IPS-15b (cell line): ENCODE measurements around the gene C10orf143.
A peak's percentile ranks its signal among the peaks of the same experiment; 100 is the strongest.
"Not testable (repeated sequence)": the region's sequence is repeated elsewhere in the genome, so short reads cannot be mapped to it uniquely, and the experiment has no call there.

Source experiments
- H3K27me3 ChIP-seq: one replicate; pipeline ENCODE4 v1.6.1; 2013; ENCODE audit warnings: low read length; ENCODE audit not compliant: control insufficient read depth, insufficient read depth
- H3K36me3 ChIP-seq: one replicate; pipeline ENCODE4 v1.6.1; 2013; ENCODE audit warnings: low read length; ENCODE audit not compliant: control insufficient read depth, insufficient read depth
- H3K4me1 ChIP-seq: one replicate; pipeline ENCODE4 v1.6.1; 2013; ENCODE audit warnings: mild to moderate bottlenecking, low read length; ENCODE audit not compliant: control insufficient read depth, insufficient read depth
- H3K4me3 ChIP-seq: one replicate; pipeline ENCODE4 v1.5.1; 2013; ENCODE audit warnings: low read depth, low read length
- H3K9ac ChIP-seq: one replicate; pipeline ENCODE4 v1.6.1; 2013; ENCODE audit warnings: low read depth, mild to moderate bottlenecking, low read length
- H3K9me3 ChIP-seq: one replicate; pipeline ENCODE4 v1.6.1; 2013; ENCODE audit warnings: mild to moderate bottlenecking, low read length; ENCODE audit not compliant: control insufficient read depth, insufficient read depth

The C10orf143 gene

DNA sequence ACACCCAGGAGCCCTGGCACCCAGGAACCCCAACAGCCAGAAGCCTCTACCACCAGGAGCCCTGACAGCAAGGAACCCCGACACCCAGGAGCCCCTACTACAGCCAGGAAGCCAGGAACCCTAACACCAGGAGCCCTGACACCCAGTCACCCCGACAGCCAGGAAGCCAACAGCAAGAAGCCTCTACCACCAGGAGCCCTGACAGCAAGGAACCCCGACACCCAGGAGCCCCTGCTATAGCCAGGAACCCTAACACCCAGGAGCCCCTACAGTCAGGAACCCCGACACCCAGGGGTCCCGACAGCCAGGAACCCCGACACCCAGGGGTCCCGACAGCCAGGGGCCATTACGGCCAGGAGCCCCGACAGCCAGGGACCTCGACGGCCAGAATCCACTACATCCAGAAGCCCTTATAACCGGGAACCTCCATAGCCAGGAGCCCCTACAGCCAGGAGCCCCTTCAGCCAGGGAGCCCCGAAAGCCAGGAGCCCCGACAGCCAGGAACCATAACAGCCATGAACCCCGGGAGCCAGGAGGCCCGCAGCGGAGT is 25.1 kb upstream of the C10orf143 start:
- Histone ChIP-seq H3K4me1 (peaks cover 3% of the 10 kb centered on the region), H3K36me3 (no peaks in the 10 kb centered on the region), H3K27me3 (no peaks in the 10 kb centered on the region), H3K9ac (no peak overlapping the region), H3K4me3 (peak overlapping the region; percentile 52), H3K9me3 (no peaks in the 10 kb centered on the region)

DNA sequence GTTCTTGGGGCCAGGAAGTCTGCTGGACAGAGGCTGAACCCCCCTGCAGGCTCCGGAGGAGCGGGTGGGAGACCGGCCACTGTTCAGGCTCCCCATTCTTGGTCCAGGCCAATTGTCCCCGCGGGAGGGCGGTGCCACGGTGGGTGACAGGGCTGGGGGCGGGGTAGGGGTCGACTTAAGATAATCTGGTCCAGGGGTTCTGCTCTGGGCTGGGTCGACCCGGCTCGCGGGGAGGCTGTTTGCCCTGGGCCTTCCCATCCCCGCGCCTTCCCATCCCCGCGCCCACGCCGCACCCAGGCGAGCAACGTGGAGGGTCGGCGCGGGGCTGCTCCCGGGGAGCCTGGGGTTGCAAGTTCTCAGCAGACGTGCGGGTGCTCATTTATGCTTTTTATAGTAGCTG is 18.3 kb upstream of the C10orf143 start:
- Histone ChIP-seq H3K9me3 (no peaks in the 10 kb centered on the region), H3K27me3 (peaks cover 2% of the 10 kb centered on the region), H3K4me1 (peaks cover 3% of the 10 kb centered on the region), H3K36me3 (no peaks in the 10 kb centered on the region), H3K4me3 (no peak overlapping the region), H3K9ac (no peak overlapping the region)

DNA sequence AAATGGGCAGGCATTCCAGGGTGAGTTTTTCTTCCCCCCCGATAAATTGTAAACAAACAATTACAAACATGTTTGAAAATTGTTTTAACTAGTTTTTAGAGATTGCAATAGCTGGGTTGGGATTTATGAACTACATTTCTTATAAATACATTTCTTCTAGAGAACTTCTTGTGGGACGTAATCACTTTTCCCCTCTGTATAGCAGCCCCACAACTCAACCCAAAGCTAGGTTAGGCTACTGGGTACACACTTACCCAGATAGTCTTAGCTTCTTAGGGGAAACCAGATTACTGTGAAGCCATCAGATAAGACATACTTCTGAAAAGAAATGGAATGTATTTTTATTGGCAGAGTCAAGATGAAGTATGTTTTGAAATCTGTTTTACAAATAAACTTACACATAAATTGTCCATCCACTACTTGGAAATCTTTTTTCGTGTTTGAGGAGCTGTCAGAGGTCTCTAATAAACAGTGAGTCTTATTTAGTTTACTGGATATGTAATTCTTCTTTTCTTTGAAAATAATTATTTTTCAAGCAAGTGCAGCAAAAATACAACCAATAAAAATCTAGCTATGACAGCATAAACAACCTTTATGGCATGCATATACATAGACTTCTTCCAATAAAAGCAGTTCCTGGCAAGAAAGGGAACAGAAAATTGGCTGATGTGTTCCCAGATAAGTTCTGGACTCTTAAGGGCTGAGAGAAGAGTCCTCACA is 17.6 kb upstream of the C10orf143 start:
- Histone ChIP-seq H3K9ac (no peak overlapping the region), H3K36me3 (no peaks in the 10 kb centered on the region), H3K4me3 (no peak overlapping the region), H3K9me3 (no peaks in the 10 kb centered on the region), H3K27me3 (peaks cover 2% of the 10 kb centered on the region), H3K4me1 (peaks cover 3% of the 10 kb centered on the region)

DNA sequence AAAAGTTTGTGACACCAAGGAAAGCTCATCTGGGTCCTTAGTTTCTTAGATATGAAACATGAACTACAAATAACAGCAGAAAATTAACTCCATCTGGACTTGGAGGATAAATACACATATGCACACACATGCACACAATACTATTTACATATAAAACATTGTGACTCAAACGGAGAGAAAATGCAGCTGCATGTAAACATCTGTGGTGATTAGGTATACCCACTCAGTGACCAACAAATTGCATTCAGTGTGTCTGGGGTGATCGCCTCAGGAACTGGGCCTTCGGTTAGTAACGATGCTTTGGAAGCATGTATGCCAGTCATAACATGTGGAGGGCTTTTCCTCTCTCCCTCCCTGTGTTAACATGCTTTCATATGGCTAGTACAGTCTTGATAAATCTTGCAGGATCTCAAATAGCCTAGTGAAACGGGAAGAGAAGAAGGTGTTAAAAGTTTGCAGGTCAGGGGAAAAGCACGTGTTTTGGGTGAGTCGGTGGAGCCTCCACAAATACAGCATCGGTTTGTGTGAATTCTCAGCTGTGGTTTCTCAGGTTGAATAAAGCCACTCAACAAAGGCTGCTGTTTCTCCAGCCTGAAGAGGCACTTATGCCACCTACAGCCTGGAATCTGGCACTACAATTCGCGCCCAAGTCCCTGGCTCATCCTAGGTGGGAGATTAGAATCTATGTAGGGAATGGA is 16.9 kb upstream of the C10orf143 start:
- Histone ChIP-seq H3K27me3 (peaks cover 2% of the 10 kb centered on the region), H3K4me3 (no peak overlapping the region), H3K4me1 (peaks cover 3% of the 10 kb centered on the region), H3K9ac (no peak overlapping the region), H3K9me3 (no peaks in the 10 kb centered on the region), H3K36me3 (no peaks in the 10 kb centered on the region)

DNA sequence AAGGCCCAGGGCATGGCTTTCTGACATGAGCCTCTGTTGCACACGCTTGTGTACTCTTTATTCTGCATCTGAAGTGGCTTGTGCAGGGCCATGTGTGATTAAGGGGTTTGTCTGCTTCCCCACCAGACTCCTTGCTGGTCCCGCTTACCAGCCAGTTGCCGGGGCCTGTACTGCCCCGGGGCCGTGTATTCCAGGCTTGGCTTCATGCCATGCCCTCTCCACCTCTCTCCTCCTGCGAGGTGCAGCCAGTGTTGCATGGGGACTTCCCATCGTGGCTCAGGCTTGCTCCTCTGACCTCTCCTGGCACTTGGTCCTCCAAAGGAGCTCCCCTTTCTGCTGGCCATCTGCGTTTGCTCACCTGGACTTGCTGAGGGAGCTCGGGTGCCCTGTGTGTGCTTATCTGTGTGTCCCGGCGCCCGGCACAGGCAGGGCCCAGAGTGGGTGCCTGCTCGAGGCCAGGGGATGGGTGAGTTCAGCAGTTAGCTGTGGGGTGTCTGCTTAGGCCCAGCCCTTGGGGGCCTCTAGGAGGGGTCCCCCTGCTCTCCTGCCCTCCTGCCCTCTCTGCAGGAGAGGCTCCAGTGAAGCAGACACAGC is 11.0 kb upstream of the C10orf143 start:
- Histone ChIP-seq H3K4me3 (no peak overlapping the region), H3K9ac (no peak overlapping the region), H3K9me3 (no peaks in the 10 kb centered on the region), H3K36me3 (no peaks in the 10 kb centered on the region), H3K27me3 (peaks cover 2% of the 10 kb centered on the region), H3K4me1 (no peaks in the 10 kb centered on the region)

DNA sequence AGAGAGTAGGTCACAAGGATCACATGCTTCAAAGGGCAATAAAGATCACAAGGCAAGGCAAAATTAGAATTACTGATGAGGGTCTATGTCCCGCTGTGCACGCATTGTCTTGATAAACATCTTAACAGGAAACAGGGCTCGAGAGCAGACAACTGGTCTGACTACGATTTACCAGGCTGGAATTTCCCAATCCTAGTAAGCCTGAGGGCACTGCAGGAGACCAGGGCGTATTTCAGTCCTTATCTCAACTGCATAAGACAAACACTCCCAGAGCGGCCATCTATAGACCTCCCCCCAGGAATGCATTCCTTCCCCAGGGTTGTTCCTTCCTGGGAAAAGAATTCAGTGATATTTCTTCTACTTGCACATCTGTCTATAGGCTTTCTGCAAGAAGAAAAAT is 6.9 kb upstream of the C10orf143 start:
- not testable (repeated sequence) for H3K9ac ChIP-seq, H3K27me3 ChIP-seq, H3K4me1 ChIP-seq, H3K9me3 ChIP-seq, H3K4me3 ChIP-seq, H3K36me3 ChIP-seq

DNA sequence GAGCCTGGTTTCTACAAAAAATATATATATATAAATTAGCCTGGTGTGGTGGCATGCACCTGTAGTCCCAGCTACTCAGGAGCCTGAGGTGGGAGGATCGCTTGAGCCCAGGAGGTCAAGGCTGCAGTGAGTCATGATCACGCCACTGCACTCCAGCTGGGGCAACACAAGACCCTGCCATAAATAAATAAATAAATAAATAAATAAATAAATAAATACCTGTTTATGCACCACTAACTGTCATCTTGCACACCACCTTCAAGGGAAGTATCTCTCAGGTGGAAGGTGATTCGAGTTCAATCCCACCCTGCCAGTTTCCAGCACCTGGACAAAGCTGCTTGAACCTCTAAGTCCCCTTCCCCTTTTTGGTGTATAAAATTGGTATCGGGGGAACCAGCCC is 6.3 kb upstream of the C10orf143 start:
- not testable (repeated sequence) for H3K9me3 ChIP-seq, H3K9ac ChIP-seq, H3K4me1 ChIP-seq, H3K27me3 ChIP-seq, H3K4me3 ChIP-seq, H3K36me3 ChIP-seq

DNA sequence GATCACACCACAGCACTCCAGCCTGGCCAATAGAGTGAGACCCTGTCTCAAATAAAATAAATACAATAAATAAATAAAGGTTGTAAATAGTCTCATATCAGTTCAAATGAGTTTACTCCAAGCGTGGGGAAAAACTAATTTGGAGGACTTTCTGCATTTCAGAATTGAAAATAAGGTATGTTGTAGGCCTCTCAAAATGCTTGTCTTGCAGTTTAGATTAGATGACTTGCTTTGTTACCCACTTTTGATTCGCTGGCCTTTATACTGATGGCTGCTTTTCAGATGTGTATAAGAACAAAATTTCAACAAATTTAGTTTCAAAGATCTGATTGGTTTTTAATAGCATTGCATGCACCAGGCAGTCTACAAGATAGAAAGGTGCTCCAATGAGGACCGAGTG is 2.2 kb upstream of the C10orf143 start:
- H3K36me3 ChIP-seq = no peaks in the 10 kb centered on the region
- peaks cover 6% of the 10 kb centered on the region for H3K4me1 ChIP-seq
- H3K9ac ChIP-seq = no peak overlapping the region
- no peaks in the 10 kb centered on the region for H3K9me3 ChIP-seq
- H3K27me3 ChIP-seq = no peaks in the 10 kb centered on the region
- no peak overlapping the region for H3K4me3 ChIP-seq

DNA sequence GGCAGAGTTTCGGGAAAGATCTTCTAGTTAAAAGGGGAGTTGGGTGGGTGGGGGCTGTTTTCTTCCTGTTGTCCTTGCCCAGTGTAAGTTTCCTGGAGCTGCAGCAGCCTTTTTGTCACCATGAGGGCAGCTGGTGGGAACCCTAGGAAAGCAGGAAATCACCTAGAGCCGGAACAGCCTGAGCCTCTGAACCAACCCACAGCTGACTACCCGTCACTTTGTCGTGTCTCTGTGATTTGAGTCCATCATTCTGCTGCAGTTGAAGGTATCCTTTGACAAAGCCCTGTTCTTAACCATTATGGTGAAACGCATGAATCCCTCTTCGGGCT is 1.2 kb upstream of the C10orf143 start:
- Histone ChIP-seq H3K4me1 (peaks cover 6% of the 10 kb centered on the region), H3K36me3 (no peaks in the 10 kb centered on the region), H3K27me3 (peaks cover 4% of the 10 kb centered on the region), H3K4me3 (peak overlapping the region; percentile 98), H3K9me3 (no peaks in the 10 kb centered on the region), H3K9ac (peak overlapping the region; percentile 79)

DNA sequence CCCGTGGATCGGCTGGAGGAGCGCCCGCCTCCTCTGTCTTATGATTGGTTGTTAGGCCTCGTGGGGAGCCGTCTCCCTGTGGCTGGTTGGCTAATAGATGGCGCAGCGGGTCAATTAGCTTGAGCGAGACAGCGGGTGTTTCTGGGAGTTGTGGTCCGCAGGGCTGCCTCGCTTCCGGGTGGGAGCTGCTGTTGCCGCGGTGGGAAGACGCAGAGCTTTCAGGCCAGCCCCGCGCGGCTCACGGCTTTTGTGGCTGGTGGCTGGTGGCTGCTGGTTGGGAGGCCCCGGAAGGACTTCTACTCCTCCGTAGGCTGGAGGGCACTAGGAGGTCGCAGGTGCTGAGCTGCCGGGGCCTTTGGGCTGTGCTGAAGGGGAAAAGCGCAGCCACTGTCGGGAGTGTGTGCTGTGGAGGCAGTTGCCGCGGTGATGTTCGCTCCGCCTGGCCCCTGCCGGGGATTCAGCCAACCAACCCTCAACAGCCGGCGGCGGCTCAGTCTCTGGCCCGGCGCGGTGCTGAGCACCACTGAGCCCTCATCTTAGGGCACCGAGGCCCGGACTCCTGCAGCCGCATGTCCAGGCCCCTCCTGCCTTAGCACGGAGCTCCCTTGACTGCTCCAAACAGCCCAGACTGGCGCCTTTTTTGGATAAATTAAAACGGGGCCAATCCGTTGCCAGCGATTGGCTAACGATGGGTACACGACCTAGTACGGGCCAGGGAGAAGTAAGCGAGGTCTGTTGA is 652 bp upstream of the C10orf143 start:
- H3K4me1 ChIP-seq = peaks cover 6% of the 10 kb centered on the region
- H3K4me3 ChIP-seq = peak overlapping the region; percentile 98
- peak overlapping the region; percentile 79 for H3K9ac ChIP-seq
- H3K36me3 ChIP-seq = no peaks in the 10 kb centered on the region
- no peaks in the 10 kb centered on the region for H3K9me3 ChIP-seq
- peaks cover 4% of the 10 kb centered on the region for H3K27me3 ChIP-seq

DNA sequence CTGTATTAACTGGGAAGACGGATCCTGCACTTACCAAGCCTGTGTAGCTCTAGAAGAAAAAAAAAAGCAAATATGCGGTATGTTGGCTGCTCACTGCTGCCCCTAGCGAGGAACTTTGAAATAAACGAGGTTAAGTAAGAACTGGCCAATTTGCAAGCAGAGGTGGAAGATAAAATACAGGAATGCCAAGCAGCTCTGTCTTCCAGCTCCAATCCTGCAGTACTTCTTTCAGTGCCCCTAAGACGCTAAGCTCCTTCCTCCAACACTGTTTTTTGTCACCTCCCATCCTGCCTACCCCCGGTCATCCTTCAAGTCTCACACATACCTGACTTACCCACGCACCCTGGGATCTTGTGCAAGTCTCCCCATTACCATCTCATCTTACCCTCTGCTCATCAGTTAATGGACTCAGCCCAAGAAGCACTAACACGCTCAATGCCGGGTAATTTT is 809 bp downstream of the C10orf143 start:
- no peaks in the 10 kb centered on the region for H3K36me3 ChIP-seq
- H3K9ac ChIP-seq = peak overlapping the region; percentile 89

More for the DNA sequence above, 809 bp downstream of the C10orf143 start:
- Histone ChIP-seq H3K4me1 (peaks cover 6% of the 10 kb centered on the region), H3K9me3 (no peaks in the 10 kb centered on the region), H3K4me3 (peak overlapping the region; percentile 98), H3K27me3 (peaks cover 4% of the 10 kb centered on the region)
